Measurements from ENCODE around the gene NOS1AP. TPM values are rescaled to one million over a fixed set of nuclear protein-coding genes. Genes with fewer than 3 reads are reported as not detected.

The NOS1AP gene
- 9.1 TPM for total RNA-seq

- ATAC-seq (peak; percentile 94), DNase-seq (ENCODE audit: low spot score) (peak; percentile 88)
- intact Hi-C loops (cut with DNase I), result no loop called here
Measured at GRCh38 chr1:162069334-162070093, at the start of gene NOS1AP. NOS1AP (plus strand) TSS chr1:162069691; CDS start chr1:162070178, 487 bp downstream.

- DNase-seq (ENCODE audit: low spot score) (no peak), ATAC-seq (peak; percentile 79)
- intact Hi-C loops (cut with DNase I), result no loop called here
Measured at GRCh38 chr1:162020150-162020549, 49.3 kb upstream of the NOS1AP start.

- intact Hi-C loops (cut with DNase I), result no loop called here
- DNase-seq (ENCODE audit: low spot score) (no peak), ATAC-seq (no peak)
Measured at GRCh38 chr1:162021124-162021523, 48.4 kb upstream of the NOS1AP start.

- intact Hi-C loops (cut with DNase I), result no loop called here
- no peak for ATAC-seq
- no peak for DNase-seq (ENCODE audit: low spot score)
Measured at GRCh38 chr1:162022626-162023025, 46.9 kb upstream of the NOS1AP start.

- DNase-seq (ENCODE audit: low spot score) (no peak), ATAC-seq (peak; percentile 7)
- intact Hi-C loops (cut with DNase I), result no loop called here
Measured at GRCh38 chr1:162023181-162023546, 46.3 kb upstream of the NOS1AP start.

- DNase-seq (ENCODE audit: low spot score) (peak; percentile 87), ATAC-seq (peak; percentile 83)
- intact Hi-C loops (cut with DNase I), result no loop called here
Measured at GRCh38 chr1:162023547-162024501, 45.7 kb upstream of the NOS1AP start, which contains the start of gene OLFML2B. OLFML2B (minus strand) TSS chr1:162023869; CDS start chr1:162023430, 439 bp downstream.

- DNase-seq (ENCODE audit: low spot score), result no peak
- ATAC-seq, result no peak
- intact Hi-C loops (cut with DNase I), result no loop called here
Measured at GRCh38 chr1:162025541-162025940, 44.0 kb upstream of the NOS1AP start.

- no peak for ATAC-seq
- DNase-seq (ENCODE audit: low spot score), result no peak
- intact Hi-C loops (cut with DNase I), result no loop called here
Measured at GRCh38 chr1:162026881-162027280, 42.6 kb upstream of the NOS1AP start.

- intact Hi-C loops (cut with DNase I), result no loop called here
- DNase-seq (ENCODE audit: low spot score) (no peak), ATAC-seq (peak; percentile 50)
Measured at GRCh38 chr1:162028726-162029125, 40.8 kb upstream of the NOS1AP start.

GRCh38 chr1:162029157-162029556 is 40.3 kb upstream of the NOS1AP start:
- intact Hi-C loops (cut with DNase I), result no loop called here
- DNase-seq (ENCODE audit: low spot score) (no peak), ATAC-seq (no peak)

- intact Hi-C loops (cut with DNase I), result no loop called here
- ATAC-seq, result no peak
- no peak for DNase-seq (ENCODE audit: low spot score)
Measured at GRCh38 chr1:162030759-162031280, 38.7 kb upstream of the NOS1AP start.

- DNase-seq (ENCODE audit: low spot score) (no peak), ATAC-seq (no peak)
- intact Hi-C loops (cut with DNase I), result no loop called here
Measured at GRCh38 chr1:162033428-162033827, 36.1 kb upstream of the NOS1AP start.

GRCh38 chr1:162035241-162035640 is 34.2 kb upstream of the NOS1AP start:
- DNase-seq (ENCODE audit: low spot score) (no peak), ATAC-seq (no peak)
- intact Hi-C loops (cut with DNase I), result loop anchor here (5.0 kb wide), 1 partner anchor 243 kb away; no protein-coding TSS in a partner anchor

- no peak for ATAC-seq
- DNase-seq (ENCODE audit: low spot score), result no peak
- intact Hi-C loops (cut with DNase I), result loop anchor here (5.0 kb wide), 1 partner anchor 244 kb away; no protein-coding TSS in a partner anchor
Measured at GRCh38 chr1:162036163-162036562, 33.3 kb upstream of the NOS1AP start.

GRCh38 chr1:162038624-162039023 is 30.9 kb upstream of the NOS1AP start:
- DNase-seq (ENCODE audit: low spot score) (no peak), ATAC-seq (no peak)
- intact Hi-C loops (cut with DNase I), result loop anchor here (5.0 kb wide), 1 partner anchor 246 kb away; no protein-coding TSS in a partner anchor

GRCh38 chr1:162040001-162040400 is 29.5 kb upstream of the NOS1AP start:
- intact Hi-C loops (cut with DNase I), result no loop called here
- DNase-seq (ENCODE audit: low spot score) (no peak), ATAC-seq (no peak)

GRCh38 chr1:162040657-162041056 is 28.8 kb upstream of the NOS1AP start:
- DNase-seq (ENCODE audit: low spot score) (no peak), ATAC-seq (no peak)
- intact Hi-C loops (cut with DNase I), result no loop called here

GRCh38 chr1:162042361-162042760 is 27.1 kb upstream of the NOS1AP start:
- DNase-seq (ENCODE audit: low spot score), result no peak
- intact Hi-C loops (cut with DNase I), result no loop called here
- ATAC-seq, result no peak

GRCh38 chr1:162046921-162047320 is 22.6 kb upstream of the NOS1AP start:
- DNase-seq (ENCODE audit: low spot score) (no peak), ATAC-seq (no peak)
- intact Hi-C loops (cut with DNase I), result no loop called here

All from sciatic nerve (tissue), 2 donors.